Spleen (tissue), 11 donors: ENCODE data around the gene HTR1E. TPM values are rescaled to one million over a fixed set of nuclear protein-coding genes. Genes with fewer than 3 reads are reported as not detected.

Experiments used
- DNase-seq: peaks from one replicate; pipeline ENCODE4 v3.0.0-alpha.2; 2020
- H3K27ac ChIP-seq, 8 donors: fragments of 200-600 bp; sonication (generic) in 7 of 8; 1 replicate in 4 of 8; 2 replicates in 4 of 8; pipeline versions ENCODE4 v1.5.0 to v1.8.0; 2016 to 2021; ENCODE audit warnings: inconsistent platforms in 4 of 8, mild to moderate bottlenecking in 4 of 8, moderate library complexity in 1 of 8
- H3K27me3 ChIP-seq, 7 donors: fragments of 200-600 bp; sonication (generic) in 6 of 7; replicated peaks in 1 of 7; 1 replicate in 4 of 7; 2 replicates in 3 of 7; pipeline versions ENCODE4 v1.5.0 to v1.8.0; 2016 to 2021; ENCODE audit warnings: inconsistent platforms in 3 of 7, mild to moderate bottlenecking in 1 of 7
- H3K36me3 ChIP-seq, 6 donors: fragments of 200-600 bp; sonication (generic) in 5 of 6; 1 replicate in 4 of 6; 2 replicates in 2 of 6; pipeline versions ENCODE4 v1.5.0 to v1.8.0; 2016 to 2021; ENCODE audit warnings: inconsistent platforms in 2 of 6
- H3K4me1 ChIP-seq, 6 donors: fragments of 200-600 bp; sonication (generic) in 5 of 6; 1 replicate in 3 of 6; 2 replicates in 3 of 6; pipeline versions ENCODE4 v1.5.0 to v1.8.0; 2016 to 2021; ENCODE audit warnings: inconsistent platforms in 3 of 6
- H3K4me3 ChIP-seq, 8 donors: fragments of 200-600 bp; sonication (generic) in 7 of 8; 1 replicate in 4 of 8; 2 replicates in 4 of 8; pipeline versions ENCODE4 v1.5.0 to v1.8.0; 2016 to 2021; ENCODE audit warnings: inconsistent platforms in 4 of 8, mild to moderate bottlenecking in 4 of 8, moderate library complexity in 2 of 8
- H3K9me3 ChIP-seq, 8 donors: fragments of 200-600 bp; sonication (generic) in 7 of 8; 1 replicate in 4 of 8; 2 replicates in 4 of 8; pipeline versions ENCODE4 v1.5.0 to v1.8.0; 2016 to 2021; ENCODE audit warnings: inconsistent platforms in 4 of 8
- POLR2A ChIP-seq, 3 donors: fragments of 450-650 bp; IDR thresholded peaks; one replicate each; pipeline ENCODE4 v1.5.1; 2017; ENCODE audit warnings: antibody characterized with exemption in 3 of 3, mild to moderate bottlenecking in 1 of 3
- POLR2AphosphoS5 ChIP-seq, 3 donors: sonication (generic); formaldehyde crosslinking; IDR thresholded peaks; one replicate each; pipeline ENCODE4 v1.5.1; 2017; ENCODE audit warnings: antibody characterized with exemption in 3 of 3
- WGBS, 5 donors: extraction: QIAGEN DNeasy Blood & Tissue Kit in 3 of 5; methylation state at CpG; one replicate each; pipeline versions ENCODE4 v1.1.5 to v1.1.7; 2013 to 2018; 5-methylcytosine and 5-hydroxymethylcytosine counted together
- intact Hi-C: fragments of 100-400 bp; cut with DNase I; formaldehyde crosslinking; loops from one replicate; pipeline ENCODE4 v1.15.0; 2023; ENCODE audit warnings: low total_unique reads
- polyA plus RNA-seq, 3 donors: library from polyadenylated mRNA; stranded (reverse); fragments of 200-250 nt; gene quantifications; one replicate each; pipeline ENCODE4 v1.2.1, GENCODE V29; 2013
- total RNA-seq, 7 donors: library from RNA; depleted of rRNA in 3 of 7; stranded (reverse); fragments of >200 nt in 3 of 7; fragmentation: NEBNext Ultra II Directional in 4 of 7; extraction: Animal tissue kit (Norgen Biotek cat#: 25700) in 4 of 7; gene quantifications; one replicate each; pipeline versions ENCODE4 v1.1.0 to v1.2.1, GENCODE V29; 2016 to 2021
- TF ChIP-seq, protein P1 (sequence below), 11 experiments: fragments of 200-600 bp in 7 of 11; fragments of 450-650 bp in 4 of 11; sonication (generic) in 4 of 11; IDR thresholded peaks in 8 of 11; conservative IDR thresholded peaks in 3 of 11; 1 replicate in 7 of 11; 2 replicates in 4 of 11; pipeline versions ENCODE4 v1.4.0 to v1.8.0; 2016 to 2021; ENCODE audit warnings: antibody characterized with exemption in 11 of 11, inconsistent platforms in 4 of 11, mild to moderate bottlenecking in 1 of 11
- donor health status: healthy with polysubstance abuse.
- donor health status: DM: no; HTN: no; CAD: no; lungs with moderate emphysema.
- donor health status: DM: no; HTN: no; CAD: no.
- donor health status: Bipolar disorder and iron deficiency.
- donor health status: healthy.
- donor health status: DM: no; HTN: no; CAD: no.
- donor health status: DM: yes; HTN: yes; CAD: no.

The HTR1E gene
- total and polyA plus RNA-seq, 10 donors: not detected

DNA sequence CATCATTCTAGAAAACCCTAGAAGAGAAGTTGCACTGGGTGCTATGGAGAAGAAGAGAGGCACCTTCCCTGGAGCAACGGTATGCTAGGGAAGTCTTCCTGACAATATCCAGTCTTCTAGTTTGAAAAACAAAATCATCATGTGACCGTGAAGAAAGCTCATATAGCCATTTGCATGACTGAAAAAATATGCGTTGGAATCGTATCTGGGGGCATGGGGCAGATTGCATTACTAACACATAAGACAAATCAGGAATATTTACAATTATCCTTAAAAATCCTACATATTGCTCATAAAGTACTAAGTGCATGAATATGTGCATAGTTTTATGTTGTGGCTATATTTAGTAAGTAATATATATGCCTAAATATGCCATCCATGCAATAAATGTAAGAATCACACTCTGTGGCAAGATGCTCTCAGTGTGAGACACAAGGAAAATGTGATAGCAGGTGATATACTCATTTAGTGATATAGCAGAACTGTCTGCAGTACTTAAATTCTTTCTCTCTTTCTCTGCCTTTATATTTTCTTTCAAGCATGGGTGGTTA is 26.8 kb downstream of the HTR1E start:
- Histone ChIP-seq H3K27ac (no peak overlapping the region), H3K36me3 (no peaks in the 10 kb centered on the region), H3K4me3 (no peak overlapping the region), H3K27me3 (no peaks in the 10 kb centered on the region), H3K4me1 (no peaks in the 10 kb centered on the region), H3K9me3 (no peaks in the 10 kb centered on the region)
- TF ChIP-seq, protein P1, sequence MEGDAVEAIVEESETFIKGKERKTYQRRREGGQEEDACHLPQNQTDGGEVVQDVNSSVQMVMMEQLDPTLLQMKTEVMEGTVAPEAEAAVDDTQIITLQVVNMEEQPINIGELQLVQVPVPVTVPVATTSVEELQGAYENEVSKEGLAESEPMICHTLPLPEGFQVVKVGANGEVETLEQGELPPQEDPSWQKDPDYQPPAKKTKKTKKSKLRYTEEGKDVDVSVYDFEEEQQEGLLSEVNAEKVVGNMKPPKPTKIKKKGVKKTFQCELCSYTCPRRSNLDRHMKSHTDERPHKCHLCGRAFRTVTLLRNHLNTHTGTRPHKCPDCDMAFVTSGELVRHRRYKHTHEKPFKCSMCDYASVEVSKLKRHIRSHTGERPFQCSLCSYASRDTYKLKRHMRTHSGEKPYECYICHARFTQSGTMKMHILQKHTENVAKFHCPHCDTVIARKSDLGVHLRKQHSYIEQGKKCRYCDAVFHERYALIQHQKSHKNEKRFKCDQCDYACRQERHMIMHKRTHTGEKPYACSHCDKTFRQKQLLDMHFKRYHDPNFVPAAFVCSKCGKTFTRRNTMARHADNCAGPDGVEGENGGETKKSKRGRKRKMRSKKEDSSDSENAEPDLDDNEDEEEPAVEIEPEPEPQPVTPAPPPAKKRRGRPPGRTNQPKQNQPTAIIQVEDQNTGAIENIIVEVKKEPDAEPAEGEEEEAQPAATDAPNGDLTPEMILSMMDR (IDR thresholded peaks at IDR 0.05 in 8 of 11, conservative IDR thresholded peaks at IDR 0.05 in 3 of 11): no peak
- TF ChIP-seq POLR2A (IDR thresholded peaks at IDR 0.05) (no peak), POLR2AphosphoS5 (IDR thresholded peaks at IDR 0.05) (no peak)
- 66 to 85% (median 83%) methylated on average over 4 of the region's 4 CpGs for WGBS, 5 donors
- no peak for DNase-seq
- intact Hi-C loops: no loop called here

DNA sequence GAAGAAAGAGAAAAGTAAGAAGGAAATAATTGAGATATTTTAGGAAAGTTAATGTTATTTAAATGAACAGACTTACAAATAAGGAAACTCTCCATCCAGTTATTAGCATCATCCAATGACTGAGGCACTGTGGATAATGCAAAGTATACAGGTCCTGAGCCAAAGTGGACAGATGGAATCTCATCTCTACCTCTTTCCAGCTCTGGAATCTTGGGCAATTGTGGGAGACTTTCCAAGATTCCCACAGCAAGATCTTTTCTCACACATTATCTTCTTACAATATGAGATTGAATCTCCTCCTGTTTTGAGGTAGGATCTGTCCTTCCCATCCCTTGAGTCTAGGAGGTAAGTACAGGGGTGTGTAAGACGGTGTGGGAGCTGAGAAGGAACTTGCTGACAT is 28.9 kb downstream of the HTR1E start:
- WGBS, 5 donors: 65 to 79% (median 72%) methylated on average over 1 of the region's 1 CpG
- no peak overlapping the region for H3K4me3 ChIP-seq
- no peaks in the 10 kb centered on the region for H3K4me1 ChIP-seq
- intact Hi-C loops: no loop called here
- H3K36me3 ChIP-seq: no peaks in the 10 kb centered on the region
- no peak overlapping the region for H3K27ac ChIP-seq
- TF ChIP-seq POLR2A (IDR thresholded peaks at IDR 0.05) (no peak), POLR2AphosphoS5 (IDR thresholded peaks at IDR 0.05) (no peak)
- TF ChIP-seq, protein P1 (IDR thresholded peaks at IDR 0.05 in 8 of 11, conservative IDR thresholded peaks at IDR 0.05 in 3 of 11): no peak
- H3K9me3 ChIP-seq: no peaks in the 10 kb centered on the region
- no peaks in the 10 kb centered on the region for H3K27me3 ChIP-seq
- DNase-seq: no peak

DNA sequence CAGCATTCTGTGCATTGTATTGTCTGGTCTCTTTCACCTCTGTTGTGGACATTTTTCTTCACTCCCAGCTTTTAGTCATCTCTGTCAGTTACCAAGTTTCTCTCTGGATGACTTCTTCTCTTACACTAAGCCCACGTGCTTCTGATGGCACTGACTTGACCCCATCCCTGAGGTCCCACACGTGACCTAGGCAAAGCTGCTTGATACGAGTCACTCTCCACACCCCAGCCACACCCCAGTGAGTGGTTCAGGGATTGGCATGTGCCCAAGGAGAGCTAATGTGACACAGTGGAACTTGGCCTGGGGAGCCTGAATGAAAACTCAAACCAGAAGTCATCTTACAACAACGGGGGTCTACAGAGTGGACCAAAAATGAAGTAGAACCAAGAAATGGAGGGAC is 32.2 kb downstream of the HTR1E start:
- intact Hi-C loops: no loop called here
- no peak for DNase-seq
- Histone ChIP-seq H3K9me3 (no peaks in the 10 kb centered on the region), H3K4me1 (no peaks in the 10 kb centered on the region), H3K36me3 (no peaks in the 10 kb centered on the region), H3K27me3 (no peaks in the 10 kb centered on the region), H3K4me3 (no peak overlapping the region), H3K27ac (no peak overlapping the region)
- whole genome bisulfite sequencing, 5 donors: 62 to 82% (median 67%) methylated on average over 4 of the region's 4 CpGs
- TF ChIP-seq POLR2AphosphoS5 (IDR thresholded peaks at IDR 0.05): no peak
- TF ChIP-seq POLR2A (IDR thresholded peaks at IDR 0.05): no peak
- TF ChIP-seq, protein P1 (IDR thresholded peaks at IDR 0.05 in 8 of 11, conservative IDR thresholded peaks at IDR 0.05 in 3 of 11): no peak

DNA sequence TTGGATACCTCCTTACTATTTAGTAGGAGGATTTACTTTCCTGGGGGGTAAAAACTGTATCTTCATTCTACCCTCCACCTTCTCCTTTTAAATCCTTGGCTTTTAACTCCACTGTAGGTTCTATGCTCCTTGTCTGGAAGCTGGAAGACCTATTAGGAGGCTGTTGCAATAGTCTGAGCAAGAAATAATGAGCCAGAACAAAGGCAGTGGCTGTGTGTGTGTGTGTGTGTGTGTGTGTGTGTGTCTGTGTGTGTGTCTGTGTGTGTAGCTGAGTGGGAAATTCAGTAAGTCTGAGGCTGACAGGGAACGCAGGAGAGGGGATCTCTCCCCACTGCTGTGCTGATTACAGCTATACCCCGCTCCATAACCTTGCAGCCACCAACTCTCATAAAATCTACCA is 35.8 kb downstream of the HTR1E start:
- Histone ChIP-seq H3K4me1 (no peaks in the 10 kb centered on the region), H3K27me3 (no peaks in the 10 kb centered on the region), H3K4me3 (no peak overlapping the region), H3K27ac (no peak overlapping the region), H3K9me3 (no peaks in the 10 kb centered on the region), H3K36me3 (no peaks in the 10 kb centered on the region)
- TF ChIP-seq, protein P1 (IDR thresholded peaks at IDR 0.05 in 8 of 11, conservative IDR thresholded peaks at IDR 0.05 in 3 of 11): no peak
- 77 to 83% (median 83%) methylated on average over 2 of the region's 2 CpGs for WGBS, 5 donors
- DNase-seq: no peak
- intact Hi-C loops: no loop called here
